ENCODE data around the gene DDN. TPM values are rescaled to one million over a fixed set of nuclear protein-coding genes. Genes with fewer than 3 reads are reported as not detected.

DDN gene
- polyA plus RNA-seq, 1 of the 3 experiments (the other 2 are of a cell fraction): 0.20 TPM

GRCh38 chr12:48972213-48972951, 26.8 kb downstream of the DDN start:
- H3K36me3 ChIP-seq (replicated peaks in 1 of 2; ENCODE audit: control insufficient read depth in 1 of 2, insufficient read depth in 2 of 2, low read length in 1 of 2): no peaks in the 10 kb centered on the region
- WGBS (ENCODE audit: low lambda C conversion rate): 20% methylated on average over 11 of the region's 23 CpGs
- H3K4me2 ChIP-seq: peak overlapping the region; percentile 78
- H3K4me1 ChIP-seq (ENCODE audit: control insufficient read depth in 1 of 2, insufficient read depth in 2 of 2, low read depth in 1 of 2, low read length in 1 of 2): peaks cover 0 to 13% of the 10 kb centered on the region in 2 experiments; a peak in 1 of 4 replicates
- no peaks in the 10 kb centered on the region for H3K9me3 ChIP-seq
- ChIA-PET POLR2A (no interaction called here), CTCF (interaction anchor here (1.0 to 32.2 kb wide), 5 partner anchors 14 to 81 kb away, joined by 3 to 935 read pairs (median 9); partner anchors contain the start of genes ARF3, DDN and WNT1)
- no peak overlapping the region for H2AFZ ChIP-seq (ENCODE audit: low read depth)
- H3K4me3 ChIP-seq (ENCODE audit: low read depth in 2 of 2, low read length in 1 of 2): no peak overlapping the region; a peak in 1 of 4 replicates
- H3K9ac ChIP-seq: no peak overlapping the region
- TF ChIP-seq CTCF (IDR thresholded peaks at IDR 0.05) (peak; percentile 30), NFIC (IDR thresholded peaks at IDR 0.05; ENCODE audit: borderline replicate concordance) (no peak)
- no peaks in the 10 kb centered on the region for H3K79me2 ChIP-seq (ENCODE audit: insufficient read depth)
- H3K27me3 ChIP-seq (ENCODE audit: insufficient read depth): peaks cover 44% of the 10 kb centered on the region; the same call in 1 of the 2 replicates
- peak; percentile 38 for DNase-seq
- H3F3A ChIP-seq (replicated peaks; ENCODE audit: insufficient read depth): peaks cover 10% of the 10 kb centered on the region
- H3K27ac ChIP-seq (ENCODE audit: low read depth in 2 of 2, low read length in 1 of 2): no peak overlapping the region
- H3K9me2 ChIP-seq: no peaks in the 10 kb centered on the region
- H4K20me1 ChIP-seq (ENCODE audit: insufficient read depth): no peaks in the 10 kb centered on the region

- no peak overlapping the region for H3K27ac ChIP-seq (ENCODE audit: low read depth in 2 of 2, low read length in 1 of 2)
- POLR2A ChIA-PET: no interaction called here
- no peaks in the 10 kb centered on the region for H3K79me2 ChIP-seq (ENCODE audit: insufficient read depth)
- CTCF ChIA-PET: interaction anchor here (1.0 to 32.2 kb wide), 4 partner anchors 13 to 117 kb away, joined by 3 to 935 read pairs (median 14); partner anchors contain the start of genes ARF3, DDN and WNT1
- peak; percentile 39 for DNase-seq
- H3K9me3 ChIP-seq: no peaks in the 10 kb centered on the region
- no peaks in the 10 kb centered on the region for H3K36me3 ChIP-seq (replicated peaks in 1 of 2; ENCODE audit: control insufficient read depth in 1 of 2, insufficient read depth in 2 of 2, low read length in 1 of 2)
- no peaks in the 10 kb centered on the region for H4K20me1 ChIP-seq (ENCODE audit: insufficient read depth)
- peaks cover 0 to 13% of the 10 kb centered on the region in 2 experiments; a peak in 1 of 4 replicates for H3K4me1 ChIP-seq (ENCODE audit: control insufficient read depth in 1 of 2, insufficient read depth in 2 of 2, low read depth in 1 of 2, low read length in 1 of 2)
- WGBS (ENCODE audit: low lambda C conversion rate): 52% methylated on average over 10 of the region's 10 CpGs
- no peak overlapping the region for H3K9ac ChIP-seq
- H3K4me2 ChIP-seq: peak overlapping the region; percentile 78
- H3K9me2 ChIP-seq: no peaks in the 10 kb centered on the region
- peaks cover 38% of the 10 kb centered on the region; the same call in 1 of the 2 replicates for H3K27me3 ChIP-seq (ENCODE audit: insufficient read depth)
- peaks cover 10% of the 10 kb centered on the region for H3F3A ChIP-seq (replicated peaks; ENCODE audit: insufficient read depth)
- peak overlapping the region in 1 of 2 experiments; percentile 44; a peak in 2 of 4 replicates for H3K4me3 ChIP-seq (ENCODE audit: low read depth in 2 of 2, low read length in 1 of 2)
- no peak overlapping the region for H2AFZ ChIP-seq (ENCODE audit: low read depth)
- TF ChIP-seq FOSL2 (IDR thresholded peaks at IDR 0.05; ENCODE audit: borderline replicate concordance, low read depth) (no peak), CHD2 (IDR thresholded peaks at IDR 0.05; ENCODE audit: low read length, partially characterized antibody) (no peak), MEF2A (IDR thresholded peaks at IDR 0.05; ENCODE audit: borderline replicate concordance, low read depth) (no peak), NRF1 (IDR thresholded peaks at IDR 0.05; ENCODE audit: low read depth, low read length) (no peak), TEAD4 (IDR thresholded peaks at IDR 0.05; ENCODE audit: borderline replicate concordance, insufficient read depth) (no peak), RXRA (IDR thresholded peaks at IDR 0.05; ENCODE audit: borderline replicate concordance, low read depth) (no peak), GATA2 (CRISPR knock-in tag; IDR thresholded peaks at IDR 0.05) (no peak), EZH2phosphoT487 (IDR thresholded peaks at IDR 0.05; ENCODE audit: borderline replicate concordance, low read depth) (no peak), USF1 (IDR thresholded peaks at IDR 0.05; ENCODE audit: borderline replicate concordance, low read depth) (no peak), POLR2AphosphoS5 (IDR thresholded peaks at IDR 0.05; ENCODE audit: low read depth, low read length) (no peak), SMC3 (IDR thresholded peaks at IDR 0.05; ENCODE audit: low read depth, low read length) (no peak), YY1 (IDR thresholded peaks at IDR 0.05; ENCODE audit: low read depth) (no peak), TAF1 (IDR thresholded peaks at IDR 0.05; ENCODE audit: borderline replicate concordance, low read depth, low read length) (no peak)
- TF ChIP-seq, protein P1, sequence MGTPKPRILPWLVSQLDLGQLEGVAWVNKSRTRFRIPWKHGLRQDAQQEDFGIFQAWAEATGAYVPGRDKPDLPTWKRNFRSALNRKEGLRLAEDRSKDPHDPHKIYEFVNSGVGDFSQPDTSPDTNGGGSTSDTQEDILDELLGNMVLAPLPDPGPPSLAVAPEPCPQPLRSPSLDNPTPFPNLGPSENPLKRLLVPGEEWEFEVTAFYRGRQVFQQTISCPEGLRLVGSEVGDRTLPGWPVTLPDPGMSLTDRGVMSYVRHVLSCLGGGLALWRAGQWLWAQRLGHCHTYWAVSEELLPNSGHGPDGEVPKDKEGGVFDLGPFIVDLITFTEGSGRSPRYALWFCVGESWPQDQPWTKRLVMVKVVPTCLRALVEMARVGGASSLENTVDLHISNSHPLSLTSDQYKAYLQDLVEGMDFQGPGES (IDR thresholded peaks at IDR 0.05; ENCODE audit: low read depth, low read length): no peak
- TF ChIP-seq, protein P2, sequence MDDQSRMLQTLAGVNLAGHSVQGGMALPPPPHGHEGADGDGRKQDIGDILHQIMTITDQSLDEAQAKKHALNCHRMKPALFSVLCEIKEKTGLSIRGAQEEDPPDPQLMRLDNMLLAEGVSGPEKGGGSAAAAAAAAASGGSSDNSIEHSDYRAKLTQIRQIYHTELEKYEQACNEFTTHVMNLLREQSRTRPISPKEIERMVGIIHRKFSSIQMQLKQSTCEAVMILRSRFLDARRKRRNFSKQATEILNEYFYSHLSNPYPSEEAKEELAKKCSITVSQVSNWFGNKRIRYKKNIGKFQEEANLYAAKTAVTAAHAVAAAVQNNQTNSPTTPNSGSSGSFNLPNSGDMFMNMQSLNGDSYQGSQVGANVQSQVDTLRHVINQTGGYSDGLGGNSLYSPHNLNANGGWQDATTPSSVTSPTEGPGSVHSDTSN (IDR thresholded peaks at IDR 0.05): no peak
- TF ChIP-seq, protein P3, sequence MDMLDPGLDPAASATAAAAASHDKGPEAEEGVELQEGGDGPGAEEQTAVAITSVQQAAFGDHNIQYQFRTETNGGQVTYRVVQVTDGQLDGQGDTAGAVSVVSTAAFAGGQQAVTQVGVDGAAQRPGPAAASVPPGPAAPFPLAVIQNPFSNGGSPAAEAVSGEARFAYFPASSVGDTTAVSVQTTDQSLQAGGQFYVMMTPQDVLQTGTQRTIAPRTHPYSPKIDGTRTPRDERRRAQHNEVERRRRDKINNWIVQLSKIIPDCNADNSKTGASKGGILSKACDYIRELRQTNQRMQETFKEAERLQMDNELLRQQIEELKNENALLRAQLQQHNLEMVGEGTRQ (IDR thresholded peaks at IDR 0.05; ENCODE audit: borderline replicate concordance, low read depth, low read length): no peak
- TF ChIP-seq, protein P4, sequence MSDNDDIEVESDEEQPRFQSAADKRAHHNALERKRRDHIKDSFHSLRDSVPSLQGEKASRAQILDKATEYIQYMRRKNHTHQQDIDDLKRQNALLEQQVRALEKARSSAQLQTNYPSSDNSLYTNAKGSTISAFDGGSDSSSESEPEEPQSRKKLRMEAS (IDR thresholded peaks at IDR 0.05; ENCODE audit: low read depth): no peak
Measured at GRCh38 chr12:48970702-48971334, 28.4 kb downstream of the DDN start.
